ENCODE data around the gene GSK3A.

Gene GSK3A

DNA sequence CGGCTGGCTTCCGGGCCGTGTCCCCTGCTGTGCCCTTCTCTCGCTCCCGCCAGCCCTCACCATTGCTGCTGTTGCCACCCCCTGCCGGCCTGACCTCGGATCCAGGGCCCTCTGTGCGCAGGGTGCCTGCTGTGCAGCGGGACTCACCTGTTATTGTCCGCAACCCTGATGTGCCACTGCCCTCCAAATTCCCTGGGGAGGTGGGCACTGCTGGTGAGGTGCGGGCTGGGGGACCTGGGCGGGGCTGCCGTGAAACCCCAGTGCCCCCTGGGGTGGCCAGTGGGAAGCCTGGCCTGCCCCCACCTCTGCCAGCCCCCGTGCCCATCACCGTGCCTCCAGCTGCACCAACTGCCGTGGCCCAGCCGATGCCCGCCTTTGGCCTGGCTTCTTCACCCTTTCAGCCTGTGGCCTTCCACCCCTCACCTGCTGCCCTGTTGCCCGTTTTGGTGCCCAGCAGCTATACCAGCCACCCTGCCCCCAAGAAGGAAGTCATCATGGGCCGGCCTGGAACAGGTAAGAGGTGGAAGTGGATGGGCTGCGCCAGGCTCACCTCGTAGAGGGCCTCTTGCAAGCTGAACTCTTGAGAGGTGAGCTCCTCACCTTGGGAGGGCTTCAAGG is 31.8 kb upstream of the GSK3A start:
- no peak overlapping the region for H3K4me3 ChIP-seq (IDR thresholded peaks at IDR 0.05; ENCODE audit: insufficient read depth, low read depth, low read length)
- no peak overlapping the region for H3K27ac ChIP-seq
- H3K4me2 ChIP-seq, result no peak overlapping the region
- peaks cover 27% of the 10 kb centered on the region for H3K4me1 ChIP-seq (ENCODE audit: low read depth, poor library complexity, severe bottlenecking)
- H4K20me1 ChIP-seq (ENCODE audit: insufficient read depth), result no peaks in the 10 kb centered on the region
- H3K27me3 ChIP-seq (ENCODE audit: insufficient read depth, low read depth), result no peaks in the 10 kb centered on the region
- TF ChIP-seq, protein P1, sequence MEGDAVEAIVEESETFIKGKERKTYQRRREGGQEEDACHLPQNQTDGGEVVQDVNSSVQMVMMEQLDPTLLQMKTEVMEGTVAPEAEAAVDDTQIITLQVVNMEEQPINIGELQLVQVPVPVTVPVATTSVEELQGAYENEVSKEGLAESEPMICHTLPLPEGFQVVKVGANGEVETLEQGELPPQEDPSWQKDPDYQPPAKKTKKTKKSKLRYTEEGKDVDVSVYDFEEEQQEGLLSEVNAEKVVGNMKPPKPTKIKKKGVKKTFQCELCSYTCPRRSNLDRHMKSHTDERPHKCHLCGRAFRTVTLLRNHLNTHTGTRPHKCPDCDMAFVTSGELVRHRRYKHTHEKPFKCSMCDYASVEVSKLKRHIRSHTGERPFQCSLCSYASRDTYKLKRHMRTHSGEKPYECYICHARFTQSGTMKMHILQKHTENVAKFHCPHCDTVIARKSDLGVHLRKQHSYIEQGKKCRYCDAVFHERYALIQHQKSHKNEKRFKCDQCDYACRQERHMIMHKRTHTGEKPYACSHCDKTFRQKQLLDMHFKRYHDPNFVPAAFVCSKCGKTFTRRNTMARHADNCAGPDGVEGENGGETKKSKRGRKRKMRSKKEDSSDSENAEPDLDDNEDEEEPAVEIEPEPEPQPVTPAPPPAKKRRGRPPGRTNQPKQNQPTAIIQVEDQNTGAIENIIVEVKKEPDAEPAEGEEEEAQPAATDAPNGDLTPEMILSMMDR (conservative IDR thresholded peaks at IDR 0.05; ENCODE audit: low read depth, low read length), result no peak
- peaks cover 30% of the 10 kb centered on the region; the same call in 1 of the 2 replicates for H3K79me2 ChIP-seq (ENCODE audit: insufficient read depth, low read depth)
- H3K36me3 ChIP-seq (ENCODE audit: insufficient read depth), result no peaks in the 10 kb centered on the region
- no peak overlapping the region for H2AFZ ChIP-seq (ENCODE audit: low read depth)
- no peak overlapping the region for H3K9ac ChIP-seq

DNA sequence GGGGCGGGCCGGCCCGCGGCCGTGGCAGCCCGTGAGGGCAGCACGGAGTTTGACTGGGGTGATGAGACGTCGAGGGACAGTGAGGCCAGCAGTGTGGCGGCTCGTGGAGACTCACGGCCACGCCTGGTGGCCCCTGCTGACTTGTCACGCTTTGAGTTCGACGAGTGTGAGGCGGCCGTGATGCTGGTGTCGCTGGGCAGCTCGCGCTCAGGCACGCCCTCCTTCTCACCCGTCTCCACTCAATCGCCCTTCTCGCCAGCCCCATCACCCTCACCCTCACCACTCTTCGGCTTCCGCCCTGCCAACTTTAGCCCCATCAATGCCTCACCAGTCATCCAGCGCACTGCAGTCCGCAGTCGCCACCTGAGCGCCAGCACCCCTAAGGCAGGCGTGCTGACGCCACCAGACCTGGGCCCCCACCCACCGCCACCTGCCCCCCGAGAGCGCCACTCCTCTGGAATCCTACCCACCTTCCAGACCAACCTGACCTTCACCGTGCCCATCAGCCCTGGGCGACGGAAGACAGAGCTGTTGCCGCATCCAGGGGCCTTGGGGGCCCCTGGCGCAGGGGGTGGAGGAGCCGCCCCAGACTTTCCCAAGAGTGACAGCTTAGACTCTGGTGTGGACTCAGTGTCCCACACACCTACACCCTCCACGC is 31.1 kb upstream of the GSK3A start:
- no peak overlapping the region for H2AFZ ChIP-seq (ENCODE audit: low read depth)
- H4K20me1 ChIP-seq (ENCODE audit: insufficient read depth), result no peaks in the 10 kb centered on the region
- TF ChIP-seq, protein P1 (conservative IDR thresholded peaks at IDR 0.05; ENCODE audit: low read depth, low read length), result no peak
- H3K4me1 ChIP-seq (ENCODE audit: low read depth, poor library complexity, severe bottlenecking), result peaks cover 20% of the 10 kb centered on the region
- H3K79me2 ChIP-seq (ENCODE audit: insufficient read depth, low read depth), result peaks cover 30% of the 10 kb centered on the region; the same call in 1 of the 2 replicates
- H3K27me3 ChIP-seq (ENCODE audit: insufficient read depth, low read depth), result no peaks in the 10 kb centered on the region
- no peak overlapping the region for H3K27ac ChIP-seq
- no peaks in the 10 kb centered on the region for H3K36me3 ChIP-seq (ENCODE audit: insufficient read depth)
- no peak overlapping the region for H3K4me2 ChIP-seq
- H3K4me3 ChIP-seq (IDR thresholded peaks at IDR 0.05; ENCODE audit: insufficient read depth, low read depth, low read length), result no peak overlapping the region
- no peak overlapping the region for H3K9ac ChIP-seq

DNA sequence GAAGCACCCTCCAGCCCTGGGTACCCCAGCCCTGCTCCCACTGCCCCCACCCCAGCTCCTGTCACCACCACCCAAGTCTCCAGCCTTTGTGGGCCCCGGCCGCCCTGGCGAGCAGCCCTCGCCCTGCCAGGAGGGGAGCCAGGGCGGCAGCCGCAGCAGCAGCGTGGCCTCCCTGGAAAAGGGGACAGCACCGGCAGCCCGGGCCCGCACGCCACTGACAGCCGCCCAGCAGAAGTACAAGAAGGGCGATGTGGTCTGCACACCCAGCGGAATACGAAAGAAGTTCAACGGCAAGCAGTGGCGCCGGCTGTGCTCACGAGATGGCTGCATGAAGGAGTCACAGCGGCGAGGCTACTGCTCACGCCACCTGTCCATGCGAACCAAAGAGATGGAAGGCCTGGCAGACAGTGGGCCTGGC is 30.6 kb upstream of the GSK3A start:
- no peak overlapping the region for H3K4me3 ChIP-seq (IDR thresholded peaks at IDR 0.05; ENCODE audit: insufficient read depth, low read depth, low read length)
- peaks cover 30% of the 10 kb centered on the region; the same call in 1 of the 2 replicates for H3K79me2 ChIP-seq (ENCODE audit: insufficient read depth, low read depth)
- no peak overlapping the region for H3K9ac ChIP-seq
- no peak overlapping the region for H3K4me2 ChIP-seq
- H3K27me3 ChIP-seq (ENCODE audit: insufficient read depth, low read depth), result no peaks in the 10 kb centered on the region
- no peaks in the 10 kb centered on the region for H3K36me3 ChIP-seq (ENCODE audit: insufficient read depth)
- no peak overlapping the region for H3K27ac ChIP-seq
- peaks cover 15% of the 10 kb centered on the region for H3K4me1 ChIP-seq (ENCODE audit: low read depth, poor library complexity, severe bottlenecking)
- no peaks in the 10 kb centered on the region for H4K20me1 ChIP-seq (ENCODE audit: insufficient read depth)
- TF ChIP-seq, protein P1 (conservative IDR thresholded peaks at IDR 0.05; ENCODE audit: low read depth, low read length), result no peak
- no peak overlapping the region for H2AFZ ChIP-seq (ENCODE audit: low read depth)

DNA sequence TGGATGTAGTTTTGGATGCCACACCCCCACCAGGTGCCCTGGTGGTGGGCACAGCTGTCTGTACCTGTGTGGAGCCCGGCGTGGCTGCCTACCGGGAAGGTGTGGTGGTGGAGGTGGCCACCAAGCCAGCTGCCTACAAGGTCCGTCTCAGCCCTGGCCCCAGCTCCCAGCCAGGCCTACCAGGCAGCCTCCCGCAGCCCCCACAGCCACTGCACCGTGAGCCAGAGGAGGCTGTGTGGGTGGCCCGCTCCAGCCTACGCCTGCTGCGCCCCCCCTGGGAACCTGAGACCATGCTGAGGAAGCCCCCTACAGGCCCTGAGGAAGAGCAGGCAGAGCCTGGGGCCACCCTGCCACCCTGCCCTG is 30.1 kb upstream of the GSK3A start:
- no peak overlapping the region for H2AFZ ChIP-seq (ENCODE audit: low read depth)
- H3K36me3 ChIP-seq (ENCODE audit: insufficient read depth), result no peaks in the 10 kb centered on the region
- H3K27ac ChIP-seq, result no peak overlapping the region
- H3K79me2 ChIP-seq (ENCODE audit: insufficient read depth, low read depth), result peaks cover 30% of the 10 kb centered on the region; the same call in 1 of the 2 replicates
- H4K20me1 ChIP-seq (ENCODE audit: insufficient read depth), result no peaks in the 10 kb centered on the region
- TF ChIP-seq, protein P1 (conservative IDR thresholded peaks at IDR 0.05; ENCODE audit: low read depth, low read length), result no peak
- no peak overlapping the region for H3K4me2 ChIP-seq
- no peak overlapping the region for H3K9ac ChIP-seq
- no peaks in the 10 kb centered on the region for H3K27me3 ChIP-seq (ENCODE audit: insufficient read depth, low read depth)
- H3K4me3 ChIP-seq (IDR thresholded peaks at IDR 0.05; ENCODE audit: insufficient read depth, low read depth, low read length), result no peak overlapping the region
- peaks cover 12% of the 10 kb centered on the region for H3K4me1 ChIP-seq (ENCODE audit: low read depth, poor library complexity, severe bottlenecking)
